HG03196 (cell line): ENCODE results near the gene FKBP6.
"Not testable (repeated sequence)": the region's sequence is repeated elsewhere in the genome, so short reads cannot be mapped to it uniquely, and the experiment has no call there.

Experiments
- ATAC-seq: cut with Tn5 transposase; IDR thresholded peaks from one replicate; pipeline ENCODE4 v1.9.1; 2021; ENCODE audit not compliant: unreplicated experiment

The FKBP6 gene

GRCh38 chr7:73387908-73388414, 60.0 kb downstream of the FKBP6 start:
- ATAC-seq, result no peak

- ATAC-seq, result no peak
Observed at GRCh38 chr7:73391396-73391795, 63.4 kb downstream of the FKBP6 start.

- ATAC-seq, result no peak
Observed at GRCh38 chr7:73394422-73394821, 66.5 kb downstream of the FKBP6 start.

- no peak for ATAC-seq
Observed at GRCh38 chr7:73395538-73396503, 67.9 kb downstream of the FKBP6 start.

- ATAC-seq, result no peak
Observed at GRCh38 chr7:73397521-73398281, 69.7 kb downstream of the FKBP6 start.

- ATAC-seq, result not testable (repeated sequence)
Observed at GRCh38 chr7:73399185-73400050, 71.5 kb downstream of the FKBP6 start.

- ATAC-seq, result not testable (repeated sequence)
Observed at GRCh38 chr7:73404860-73405259, 76.9 kb downstream of the FKBP6 start.
